GM10248 (cell line): ENCODE results near the gene PRKCE.

Experiments
- CTCF ChIA-PET: fragments of 300-600 bp; sonication (Branson Sonifier 250); formaldehyde crosslinking; extraction: SDS; loops from one replicate; lab custom pipeline; 2021; ENCODE audit warnings: antibody characterized with exemption; lab: Yijun Ruan, JAX
- POLR2A ChIA-PET: fragments of 350-650 bp; sonication (Branson Sonifier 250); formaldehyde crosslinking; extraction: SDS; loops from one replicate; lab custom pipeline; 2020; ENCODE audit warnings: antibody characterized with exemption; lab: Yijun Ruan, JAX
- DNase-seq: peaks from one replicate; pipeline ENCODE4 v3.0.0; 2012; ENCODE audit errors: extremely low spot score
- TF ChIP-seq, protein P1 (sequence below): IDR thresholded peaks from 2 replicates; pipeline ENCODE4 v1.5.1; 2012; ENCODE audit warnings: mild to moderate bottlenecking, low read depth; ENCODE audit errors: extremely low read depth, missing control alignments, control extremely low read depth

PRKCE gene

DNA sequence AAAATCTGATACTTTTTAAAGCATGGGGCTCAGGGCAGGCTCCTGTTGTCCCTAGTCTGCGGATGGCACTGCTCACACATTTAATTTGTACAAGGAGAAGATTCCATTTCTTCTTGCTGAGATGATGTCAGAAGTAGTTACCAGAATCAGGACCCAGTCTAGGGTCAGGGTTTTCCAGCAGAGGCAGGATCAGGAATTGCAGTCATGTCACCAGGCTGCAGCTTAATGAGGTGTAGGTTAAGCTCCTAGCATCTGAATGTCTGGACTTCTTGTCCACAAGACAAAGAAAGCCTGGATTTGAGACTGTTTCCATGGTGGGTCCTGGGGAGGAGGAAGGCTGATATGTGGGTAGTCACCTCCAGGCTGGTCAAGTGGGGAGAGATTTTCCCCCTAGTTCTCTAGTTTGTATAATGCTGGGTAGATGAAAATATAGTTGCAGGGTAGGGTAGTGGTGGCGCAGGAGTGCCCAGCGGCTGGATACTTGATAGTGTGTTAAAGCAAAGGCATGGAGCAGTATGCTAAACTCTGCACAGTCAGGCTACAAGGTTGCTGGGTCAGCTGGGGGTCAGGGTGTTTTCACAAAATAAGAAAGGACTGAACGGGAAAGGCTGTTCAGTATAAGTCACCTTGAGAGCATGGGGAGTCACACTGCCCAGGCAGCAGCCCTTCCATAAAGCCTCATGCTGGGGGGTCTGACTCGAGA lies 148.4 kb downstream of the PRKCE start:
- DNase-seq, result no peak
- CTCF ChIA-PET, result no interaction called here
- POLR2A ChIA-PET, result no interaction called here
- TF ChIP-seq, protein P1, sequence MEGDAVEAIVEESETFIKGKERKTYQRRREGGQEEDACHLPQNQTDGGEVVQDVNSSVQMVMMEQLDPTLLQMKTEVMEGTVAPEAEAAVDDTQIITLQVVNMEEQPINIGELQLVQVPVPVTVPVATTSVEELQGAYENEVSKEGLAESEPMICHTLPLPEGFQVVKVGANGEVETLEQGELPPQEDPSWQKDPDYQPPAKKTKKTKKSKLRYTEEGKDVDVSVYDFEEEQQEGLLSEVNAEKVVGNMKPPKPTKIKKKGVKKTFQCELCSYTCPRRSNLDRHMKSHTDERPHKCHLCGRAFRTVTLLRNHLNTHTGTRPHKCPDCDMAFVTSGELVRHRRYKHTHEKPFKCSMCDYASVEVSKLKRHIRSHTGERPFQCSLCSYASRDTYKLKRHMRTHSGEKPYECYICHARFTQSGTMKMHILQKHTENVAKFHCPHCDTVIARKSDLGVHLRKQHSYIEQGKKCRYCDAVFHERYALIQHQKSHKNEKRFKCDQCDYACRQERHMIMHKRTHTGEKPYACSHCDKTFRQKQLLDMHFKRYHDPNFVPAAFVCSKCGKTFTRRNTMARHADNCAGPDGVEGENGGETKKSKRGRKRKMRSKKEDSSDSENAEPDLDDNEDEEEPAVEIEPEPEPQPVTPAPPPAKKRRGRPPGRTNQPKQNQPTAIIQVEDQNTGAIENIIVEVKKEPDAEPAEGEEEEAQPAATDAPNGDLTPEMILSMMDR, result no peak

DNA sequence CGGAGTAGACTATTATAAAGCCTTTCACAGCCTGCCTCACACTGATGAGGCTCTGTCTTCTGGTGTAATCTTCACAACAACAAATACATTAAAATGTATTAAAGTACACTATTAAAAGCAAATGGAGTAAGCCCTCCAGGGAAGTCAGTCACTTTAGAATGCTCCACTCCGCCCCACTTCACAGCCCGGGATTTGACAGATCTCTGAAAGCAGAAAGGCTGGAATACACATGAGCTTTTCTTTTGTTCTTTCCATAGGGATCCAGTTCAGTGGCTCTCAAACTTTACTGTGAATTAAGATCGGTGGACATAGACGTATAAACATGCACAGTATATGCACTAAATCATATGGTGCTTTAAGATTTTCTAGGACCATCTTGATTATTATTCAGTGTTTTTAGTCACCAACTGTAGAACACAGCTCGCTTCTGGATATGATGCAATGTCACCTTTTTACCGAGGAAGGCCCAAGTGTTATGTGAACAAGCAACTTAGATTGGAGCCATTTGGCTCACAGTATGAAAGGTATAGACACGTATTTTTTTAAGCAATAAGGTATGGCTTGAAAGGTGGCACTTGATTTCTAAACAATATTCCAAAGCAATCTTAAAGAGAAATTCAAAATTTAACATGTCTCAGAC lies 151.1 kb downstream of the PRKCE start:
- ChIA-PET CTCF (interaction anchor here (0.6 to 2.0 kb wide), 7 partner anchors 8 to 27 kb away, joined by 3 to 5 read pairs (median 3); no protein-coding TSS in a partner anchor), POLR2A (no interaction called here)
- TF ChIP-seq, protein P1, result no peak
- DNase-seq, result no peak

DNA sequence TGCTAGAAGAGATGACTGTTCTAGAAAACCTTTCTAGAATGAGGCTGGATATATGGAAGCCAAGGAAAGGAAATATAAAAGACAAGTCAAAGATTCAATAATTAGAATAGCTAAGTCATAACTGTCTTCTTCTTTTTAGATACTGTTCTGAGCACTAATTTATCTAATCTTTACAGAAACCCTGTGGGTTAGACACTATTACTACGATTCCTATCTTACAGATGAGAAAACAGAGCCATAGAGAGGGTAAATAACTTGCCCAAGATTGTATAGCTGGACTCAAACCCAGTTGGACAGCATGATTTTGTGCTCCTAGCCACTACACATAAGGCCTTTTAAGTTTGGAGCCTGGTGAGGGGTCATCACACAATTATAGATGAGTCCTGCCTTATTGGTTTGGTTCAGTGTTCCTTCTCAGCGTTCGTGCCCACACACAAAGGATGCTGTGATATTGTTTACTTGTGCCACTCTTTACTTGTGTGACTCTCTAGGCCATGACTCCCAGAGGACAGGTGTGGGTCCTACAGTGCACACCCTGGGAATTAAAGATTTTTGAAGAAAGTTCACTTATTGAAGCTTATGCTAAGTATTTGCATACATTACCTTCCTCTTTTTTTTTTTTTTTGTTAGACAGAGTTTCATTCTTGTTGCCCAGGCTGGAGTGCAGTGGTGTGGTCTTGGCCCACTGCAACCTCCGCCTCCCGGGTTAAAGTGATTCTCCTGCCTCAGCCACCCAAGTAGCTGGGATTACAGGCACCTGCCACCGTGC lies 153.7 kb downstream of the PRKCE start:
- ChIA-PET POLR2A (interaction anchor here (0.6 kb wide), 1 partner anchor 10 kb away, joined by 6 read pairs; no protein-coding TSS in a partner anchor), CTCF (interaction anchor here (0.8 to 3.0 kb wide), 4 partner anchors 10 to 27 kb away, joined by 3 to 16 read pairs (median 6); no protein-coding TSS in a partner anchor)
- TF ChIP-seq, protein P1, result no peak
- DNase-seq, result no peak

- TF ChIP-seq, protein P1, result no peak
- DNase-seq, result peak; percentile 35
- CTCF ChIA-PET, result interaction anchor here (1.1 to 3.0 kb wide), 6 partner anchors 11 to 168 kb away, joined by 3 to 16 read pairs (median 6); no protein-coding TSS in a partner anchor
- POLR2A ChIA-PET, result no interaction called here
These were observed 155.3 kb downstream of the PRKCE start for GRCh38 chr2:45806563-45807358.

- ChIA-PET POLR2A (no interaction called here), CTCF (interaction anchor here (1.2 to 2.2 kb wide), 7 partner anchors 9 to 166 kb away, joined by 3 to 8 read pairs (median 4); no protein-coding TSS in a partner anchor)
- no peak for DNase-seq
- TF ChIP-seq, protein P1, result no peak
These were observed 156.9 kb downstream of the PRKCE start for GRCh38 chr2:45808294-45808800.
